ENCODE data around the gene OR11H6.
"Not testable (repeated sequence)": the region's sequence is repeated elsewhere in the genome, so short reads cannot be mapped to it uniquely, and the experiment has no call there.

Gene OR11H6

DNA sequence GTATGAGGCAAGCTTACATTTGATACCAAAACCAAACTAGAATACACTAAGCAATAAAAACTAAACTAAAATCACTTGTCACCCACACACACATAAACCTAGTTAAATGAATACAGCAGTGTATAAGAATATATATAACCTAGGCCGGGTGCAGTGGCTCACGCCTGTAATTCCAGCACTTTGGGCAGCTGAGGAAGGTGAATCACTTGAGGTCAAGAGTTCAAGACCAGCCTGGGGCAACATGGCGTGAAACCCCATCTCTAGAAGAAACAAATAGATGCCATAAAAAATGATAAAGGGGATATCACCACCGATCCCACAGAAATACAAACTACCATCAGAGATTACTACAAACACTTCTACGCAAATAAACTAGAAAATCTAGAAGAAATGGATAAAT is 40.9 kb downstream of the OR11H6 start:
- DNase-seq = not testable (repeated sequence)

DNA sequence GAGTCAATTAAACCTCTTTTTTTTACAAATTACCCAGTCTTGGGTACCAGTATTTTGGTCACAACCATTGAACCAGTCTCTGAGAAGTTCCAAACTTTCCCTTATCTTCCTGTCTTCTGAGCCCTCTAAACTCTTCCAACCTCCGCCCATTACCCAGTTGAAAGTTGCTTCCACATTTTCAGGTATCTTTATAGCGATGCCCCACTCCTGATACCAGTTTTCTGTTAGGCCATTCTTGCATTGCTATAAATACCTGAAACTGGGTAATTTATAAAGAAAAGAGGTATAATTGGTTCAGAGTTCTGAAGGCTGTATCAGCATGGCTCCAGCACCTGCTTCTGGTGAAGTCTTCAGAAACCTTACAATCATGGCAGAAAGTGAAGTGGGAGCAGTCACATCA is 50.6 kb downstream of the OR11H6 start:
- no peak for DNase-seq

All from stimulated activated naive CD4-positive, alpha-beta T cell (primary cell).